ENCODE data around the gene PSMA7. TPM values are rescaled to one million over a fixed set of nuclear protein-coding genes. Genes with fewer than 3 reads are reported as not detected.
A peak's percentile ranks its signal among the peaks of the same experiment; 100 is the strongest.

PSMA7 gene
- total RNA-seq, 1 donor from 2014 or later = 230 TPM

DNA sequence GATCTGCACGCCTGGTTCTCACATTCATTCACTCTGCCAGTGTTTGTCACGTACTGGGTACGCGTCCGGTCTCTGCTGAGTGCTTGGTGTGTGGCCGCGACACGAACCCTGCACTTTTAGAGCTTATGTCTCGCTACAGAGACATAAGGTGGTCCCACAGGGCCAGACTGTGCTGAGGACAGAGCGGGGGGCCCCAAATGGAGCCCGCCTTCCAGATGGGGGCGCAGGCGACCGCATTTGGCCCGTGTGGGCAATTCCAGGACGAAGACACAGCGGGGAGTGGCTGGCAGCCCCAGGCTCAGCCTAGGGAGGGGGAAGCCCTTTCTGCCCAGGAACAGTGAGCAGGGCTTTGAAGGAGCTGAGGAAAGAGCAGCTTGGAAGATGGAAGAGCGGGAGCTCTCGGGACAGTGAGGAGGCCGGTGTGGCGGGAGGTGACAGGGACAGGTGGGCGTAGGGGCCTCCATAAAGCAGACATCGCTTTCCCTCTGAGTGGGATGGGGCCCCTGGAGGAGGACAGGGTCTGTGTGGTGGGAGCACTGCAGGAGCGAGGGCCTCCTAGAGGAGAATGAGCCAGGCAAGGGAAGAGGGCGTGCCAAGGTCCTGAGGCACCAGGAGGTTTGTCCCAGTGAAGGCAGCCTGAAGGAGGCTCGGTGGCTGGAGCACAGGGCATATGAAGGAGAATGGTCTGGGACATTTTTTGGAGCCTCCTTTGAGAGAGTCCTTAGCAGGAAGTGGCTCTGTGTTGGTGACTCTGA, 31.9 kb upstream of the PSMA7 start:
- intact Hi-C loops (cut with DNase I) = no loop called here
- no peak for ATAC-seq
- DNase-seq (ENCODE audit: missing footprints) = peak; percentile 57

DNA sequence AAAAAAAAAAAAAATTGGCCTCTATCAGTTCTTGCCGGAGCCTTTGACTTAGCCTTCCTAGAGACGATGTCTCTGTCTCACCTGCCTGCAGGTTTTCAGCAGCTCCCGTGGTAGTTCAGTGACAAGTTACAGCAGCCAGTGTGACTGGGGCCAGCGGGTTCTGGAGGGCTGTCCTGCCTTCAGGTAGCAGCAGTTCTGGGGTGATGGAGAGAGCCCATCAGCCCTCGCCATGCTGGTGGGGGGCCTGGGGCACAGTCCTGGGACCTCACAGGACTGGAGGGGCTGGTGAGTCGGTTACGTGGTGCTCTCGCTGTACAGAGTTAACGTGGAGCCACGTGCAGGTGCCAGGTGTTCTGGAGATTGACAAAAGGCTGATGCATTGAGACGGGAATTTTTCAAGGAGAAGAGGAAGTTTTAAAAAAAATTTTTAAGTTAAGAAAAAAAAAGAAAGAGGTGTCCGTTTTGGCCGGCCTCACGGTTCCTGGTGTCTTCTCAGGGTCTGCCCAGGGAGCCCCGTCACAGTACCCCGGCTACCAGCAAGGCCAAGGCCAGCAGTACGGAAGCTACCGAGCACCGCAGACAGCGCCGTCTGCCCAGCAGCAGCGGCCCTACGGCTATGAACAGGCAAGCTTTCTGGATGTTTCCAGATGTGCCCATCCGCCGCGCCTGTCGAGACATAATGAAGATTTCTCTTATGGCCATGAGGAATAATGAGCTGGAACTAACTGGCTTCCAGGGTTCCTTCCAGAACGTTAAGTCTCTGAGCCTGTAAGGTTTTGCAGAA, 31.0 kb upstream of the PSMA7 start:
- peak; percentile 17 for DNase-seq (ENCODE audit: missing footprints)
- ATAC-seq = no peak
- intact Hi-C loops (cut with DNase I) = no loop called here

DNA sequence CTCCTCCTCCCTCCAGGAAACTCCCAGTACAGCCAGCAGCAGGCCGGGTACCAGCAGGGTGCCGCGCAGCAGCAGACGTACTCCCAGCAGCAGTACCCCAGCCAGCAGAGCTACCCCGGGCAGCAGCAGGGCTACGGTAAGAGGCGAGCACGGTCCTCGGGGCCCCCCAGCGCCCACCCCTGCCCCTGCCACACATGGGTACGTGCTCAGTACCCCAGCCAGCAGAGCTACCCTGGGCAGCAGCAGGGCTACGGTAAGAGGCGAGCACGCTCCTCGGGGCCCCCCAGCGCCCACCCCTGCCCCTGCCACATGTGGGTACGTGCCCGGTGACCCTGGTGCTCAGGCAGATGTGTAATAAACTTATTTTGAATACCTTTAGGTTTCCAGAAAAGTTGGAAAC, 29.5 kb upstream of the PSMA7 start:
- ATAC-seq (no peak), DNase-seq (ENCODE audit: missing footprints) (no peak)

DNA sequence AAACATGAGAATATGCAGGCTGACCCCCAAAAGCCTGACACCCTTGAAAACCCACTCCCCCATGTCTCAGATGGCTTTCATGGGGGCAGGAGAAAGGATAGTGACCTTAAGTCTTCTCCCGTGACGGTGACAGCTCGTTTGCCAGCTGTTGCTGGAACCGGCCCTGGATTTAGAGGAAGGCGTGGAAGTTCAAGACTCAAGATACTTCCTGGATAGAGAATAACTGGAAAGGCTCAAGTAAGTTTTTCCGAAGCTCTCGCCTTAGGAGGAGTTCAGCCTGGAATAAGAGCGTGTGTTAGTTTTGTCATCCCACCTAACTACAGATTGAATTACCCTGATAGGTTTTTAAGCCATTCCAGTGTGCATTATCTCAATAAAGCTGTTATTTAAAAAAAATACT, 28.1 kb upstream of the PSMA7 start:
- intact Hi-C loops (cut with DNase I) = no loop called here

More for the DNA sequence above, 29.5 kb upstream of the PSMA7 start:
- intact Hi-C loops (cut with DNase I) = no loop called here

DNA sequence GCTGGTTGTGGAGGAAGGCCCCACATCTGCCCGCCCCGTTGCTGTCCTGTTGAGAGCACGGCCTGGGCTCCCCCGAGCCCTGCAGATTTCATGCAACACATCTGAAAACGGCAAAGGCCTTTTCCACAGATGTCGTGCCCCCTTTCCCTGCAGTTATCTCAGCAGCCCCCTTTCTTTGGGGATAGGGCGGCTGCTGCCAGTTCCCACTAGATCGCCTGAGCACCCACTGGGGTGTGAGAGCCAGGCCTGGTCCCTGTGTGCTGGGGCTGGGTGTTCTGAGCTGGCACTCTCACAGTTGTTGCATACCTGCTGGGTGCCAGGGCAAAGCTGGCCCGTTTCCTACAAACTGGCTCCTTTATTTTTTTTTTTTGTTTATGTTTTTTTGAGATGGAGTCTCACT, 27.3 kb upstream of the PSMA7 start:
- ATAC-seq = no peak
- peak; percentile 21 for DNase-seq (ENCODE audit: missing footprints)
- intact Hi-C loops (cut with DNase I) = no loop called here

More for the DNA sequence above, 28.1 kb upstream of the PSMA7 start:
- DNase-seq (ENCODE audit: missing footprints) (no peak), ATAC-seq (no peak)

DNA sequence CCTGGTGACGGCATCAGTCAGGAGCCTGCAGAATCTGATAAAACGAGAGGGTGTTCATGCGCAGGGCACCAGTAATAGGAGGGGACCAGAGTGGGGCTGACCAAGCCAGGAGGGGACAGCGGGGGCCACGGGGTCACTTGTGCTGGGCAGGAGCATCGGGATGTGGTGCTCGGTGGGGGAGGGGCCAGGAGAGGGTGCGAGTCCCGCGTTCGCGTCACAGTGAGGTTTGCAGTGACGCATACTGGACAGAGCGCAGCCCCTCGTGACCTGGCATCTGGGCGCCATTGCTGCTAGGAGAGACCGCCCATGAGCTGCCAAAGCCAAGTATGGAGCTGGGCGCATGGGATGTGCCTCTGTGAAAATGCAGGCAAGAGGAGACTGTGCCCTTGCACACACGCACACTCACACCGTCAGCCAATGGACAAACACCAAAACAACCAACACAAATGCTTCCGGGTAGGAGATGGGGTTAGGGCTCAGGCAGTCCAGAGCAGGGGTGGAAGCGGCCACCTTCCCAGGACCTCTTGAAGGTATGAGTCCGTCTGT, 25.8 kb upstream of the PSMA7 start:
- ATAC-seq (no peak), DNase-seq (ENCODE audit: missing footprints) (peak; percentile 44)
- intact Hi-C loops (cut with DNase I) = no loop called here

DNA sequence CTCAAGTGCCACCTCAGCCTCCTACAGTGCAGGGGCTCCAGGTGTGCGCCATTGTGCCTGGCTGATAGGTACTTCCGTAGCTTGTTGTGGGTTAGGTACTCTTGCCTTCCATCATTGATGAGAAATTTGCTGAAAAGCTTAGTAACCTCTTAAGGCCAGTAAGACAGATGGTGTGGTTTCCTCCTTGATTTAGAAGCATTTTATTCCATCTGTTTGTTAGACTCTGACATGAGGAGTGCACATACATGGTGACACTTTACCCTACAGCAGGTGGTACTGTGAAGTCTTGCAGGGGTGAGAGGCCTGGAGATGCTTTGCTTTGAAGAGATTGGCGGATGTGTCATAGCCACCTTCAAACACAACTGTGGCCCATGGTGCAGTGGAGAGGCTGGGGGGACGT, 24.9 kb upstream of the PSMA7 start:
- DNase-seq (ENCODE audit: missing footprints) (no peak), ATAC-seq (no peak)
- intact Hi-C loops (cut with DNase I) = no loop called here

DNA sequence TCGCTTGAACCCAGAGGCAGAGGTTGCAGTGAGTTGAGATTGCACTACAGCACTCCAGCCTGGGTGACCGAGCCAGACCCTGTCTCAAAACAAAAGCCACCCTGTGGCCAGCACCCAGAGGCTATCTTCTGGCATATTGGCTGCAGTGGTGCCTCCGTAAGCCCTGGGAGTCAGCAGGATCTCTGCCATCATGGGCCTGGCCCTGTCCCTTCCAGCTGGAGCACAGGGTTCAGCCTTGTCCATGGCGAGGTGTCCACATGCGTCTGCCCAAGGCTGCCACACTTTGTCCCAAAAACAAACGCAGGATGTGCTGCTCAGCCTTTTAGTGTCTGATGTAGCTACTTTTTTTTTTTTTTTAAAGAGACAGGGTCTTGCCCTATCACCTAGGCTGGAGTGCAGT, 24.3 kb upstream of the PSMA7 start:
- DNase-seq (ENCODE audit: missing footprints) = no peak
- no peak for ATAC-seq
- intact Hi-C loops (cut with DNase I) = no loop called here

DNA sequence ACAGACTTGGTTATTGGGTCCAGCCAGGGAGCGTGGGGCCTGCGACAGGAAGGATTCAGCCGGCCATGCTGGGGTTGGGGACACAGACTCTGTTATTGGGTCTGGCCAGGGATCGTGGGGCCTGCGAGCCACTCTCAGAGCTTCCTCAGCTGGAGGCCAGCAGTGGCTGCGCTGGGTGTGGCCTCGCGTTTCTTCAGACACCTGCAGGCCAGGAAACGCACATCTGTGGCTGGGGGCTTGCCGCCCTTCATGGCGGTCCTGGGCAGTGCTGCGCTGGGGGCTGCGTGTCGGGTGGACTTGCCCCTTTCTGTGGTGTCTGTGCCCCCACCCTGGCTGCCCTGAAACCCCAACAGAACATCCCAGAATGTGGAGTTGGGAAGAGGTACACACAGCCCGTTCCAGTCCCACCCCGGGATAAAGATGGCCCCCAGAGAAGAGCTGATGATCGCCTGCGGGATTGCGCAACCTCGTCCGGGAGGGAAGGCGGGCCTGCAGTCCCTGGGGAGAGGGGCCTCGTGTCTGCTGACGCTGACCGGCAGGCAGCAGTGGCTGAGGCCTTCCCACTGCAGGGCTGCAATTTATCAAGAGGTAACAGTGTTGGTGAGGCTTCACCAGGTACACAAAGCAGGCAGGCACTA, 22.7 kb upstream of the PSMA7 start:
- DNase-seq (ENCODE audit: missing footprints) = peak; percentile 69
- intact Hi-C loops (cut with DNase I) = no loop called here
- ATAC-seq = peak; percentile 47

DNA sequence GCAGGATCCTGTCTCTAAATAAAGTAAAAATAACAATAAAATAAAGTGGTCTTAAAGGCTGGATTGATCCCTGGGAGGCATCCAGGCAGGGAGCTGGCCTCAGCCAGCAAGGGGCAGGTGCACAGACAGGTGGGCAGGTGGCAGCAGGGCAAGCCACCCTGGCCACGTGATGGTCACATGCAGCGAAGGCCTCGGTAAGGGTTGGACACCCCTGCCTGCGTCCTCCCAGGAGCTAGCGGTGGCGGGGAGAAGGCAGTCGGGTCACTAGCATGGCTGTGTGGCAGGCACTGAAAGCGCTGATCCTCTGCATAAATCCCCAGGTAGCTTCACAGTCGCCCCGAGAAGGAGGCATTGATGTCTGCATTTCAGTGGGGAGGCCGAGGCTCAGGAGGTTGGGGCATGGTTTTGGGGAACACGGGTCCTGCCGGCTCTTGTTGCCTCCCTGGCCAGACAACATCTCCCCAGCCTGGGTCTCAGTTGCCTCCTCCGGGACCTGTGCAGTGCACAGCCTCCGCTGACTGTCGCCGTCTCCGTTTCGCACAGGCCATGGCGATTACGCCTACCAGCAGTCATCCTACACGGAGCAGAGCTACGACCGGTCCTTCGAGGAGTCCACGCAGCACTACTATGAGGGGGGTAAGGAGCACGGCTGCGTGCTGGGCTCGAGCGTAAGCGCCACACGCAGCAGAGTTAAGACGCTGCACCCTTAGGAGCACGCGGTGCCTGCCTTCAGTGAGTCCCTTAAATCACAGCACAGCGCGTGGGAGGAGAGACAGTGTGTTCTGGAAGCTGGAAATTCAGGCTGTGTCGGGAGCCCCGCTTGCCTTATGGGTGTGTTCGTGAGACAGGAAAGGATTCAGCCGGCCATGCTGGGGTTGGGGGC, 21.9 kb upstream of the PSMA7 start:
- ATAC-seq (no peak), DNase-seq (ENCODE audit: missing footprints) (peak; percentile 39)
- intact Hi-C loops (cut with DNase I) = no loop called here

DNA sequence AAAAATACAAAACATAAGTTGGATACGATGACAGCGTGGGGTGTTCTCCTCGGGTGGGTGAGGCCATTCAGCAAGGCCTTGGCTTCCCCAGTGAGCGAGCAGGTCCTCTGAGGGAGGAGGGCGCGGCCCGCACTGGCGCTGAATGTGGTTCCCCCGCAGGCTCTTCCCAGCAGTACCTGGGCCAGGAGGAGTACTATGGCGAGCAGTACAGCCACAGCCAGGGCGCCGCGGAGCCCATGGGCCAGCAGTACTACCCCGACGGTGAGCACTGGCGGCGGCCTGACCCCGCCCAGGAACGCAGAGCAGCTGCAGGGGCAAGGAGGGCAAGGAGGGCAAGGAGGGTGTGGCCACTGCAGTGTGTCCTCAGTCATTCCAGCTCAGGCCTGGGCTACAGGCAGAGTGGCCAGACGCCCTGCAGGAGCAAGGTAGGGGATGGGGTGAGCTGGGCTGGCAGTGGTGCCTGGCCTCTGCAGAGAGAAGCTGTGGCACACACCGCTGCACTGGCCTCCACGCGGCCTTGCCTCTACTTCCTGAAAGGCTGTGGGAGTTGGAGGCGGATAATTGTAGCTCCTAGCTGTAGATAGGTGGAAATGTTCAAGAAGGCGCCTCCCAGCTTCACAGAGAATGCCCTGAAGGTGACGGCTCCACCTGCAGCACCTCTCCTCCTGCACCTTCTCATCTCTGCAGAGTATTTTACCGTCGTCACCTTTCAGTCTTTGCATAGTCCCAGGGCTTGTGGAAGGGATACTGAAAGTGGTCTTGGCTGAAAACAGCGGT, 21.0 kb upstream of the PSMA7 start:
- peak; percentile 31 for DNase-seq (ENCODE audit: missing footprints)
- intact Hi-C loops (cut with DNase I) = no loop called here
- ATAC-seq = no peak

DNA sequence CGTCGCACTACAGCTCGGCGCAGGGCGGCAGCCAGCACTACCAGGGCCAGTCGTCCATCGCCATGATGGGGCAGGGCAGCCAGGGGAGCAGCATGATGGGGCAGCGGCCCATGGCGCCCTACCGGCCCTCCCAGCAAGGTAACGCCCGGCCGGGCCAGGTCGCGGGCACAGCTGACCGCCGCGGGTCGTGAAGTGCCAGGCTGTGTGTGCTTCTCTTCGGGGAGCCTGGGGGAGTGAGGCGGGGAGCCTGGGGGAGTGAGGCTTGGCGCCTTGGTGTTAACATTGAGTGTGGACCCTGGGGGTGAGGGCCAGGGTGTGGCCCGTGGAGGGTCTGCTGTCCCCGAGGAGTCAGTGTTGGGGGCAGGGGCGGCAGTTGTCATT, 20.3 kb upstream of the PSMA7 start:
- ATAC-seq (no peak), DNase-seq (ENCODE audit: missing footprints) (peak; percentile 45)
- intact Hi-C loops (cut with DNase I) = no loop called here

DNA sequence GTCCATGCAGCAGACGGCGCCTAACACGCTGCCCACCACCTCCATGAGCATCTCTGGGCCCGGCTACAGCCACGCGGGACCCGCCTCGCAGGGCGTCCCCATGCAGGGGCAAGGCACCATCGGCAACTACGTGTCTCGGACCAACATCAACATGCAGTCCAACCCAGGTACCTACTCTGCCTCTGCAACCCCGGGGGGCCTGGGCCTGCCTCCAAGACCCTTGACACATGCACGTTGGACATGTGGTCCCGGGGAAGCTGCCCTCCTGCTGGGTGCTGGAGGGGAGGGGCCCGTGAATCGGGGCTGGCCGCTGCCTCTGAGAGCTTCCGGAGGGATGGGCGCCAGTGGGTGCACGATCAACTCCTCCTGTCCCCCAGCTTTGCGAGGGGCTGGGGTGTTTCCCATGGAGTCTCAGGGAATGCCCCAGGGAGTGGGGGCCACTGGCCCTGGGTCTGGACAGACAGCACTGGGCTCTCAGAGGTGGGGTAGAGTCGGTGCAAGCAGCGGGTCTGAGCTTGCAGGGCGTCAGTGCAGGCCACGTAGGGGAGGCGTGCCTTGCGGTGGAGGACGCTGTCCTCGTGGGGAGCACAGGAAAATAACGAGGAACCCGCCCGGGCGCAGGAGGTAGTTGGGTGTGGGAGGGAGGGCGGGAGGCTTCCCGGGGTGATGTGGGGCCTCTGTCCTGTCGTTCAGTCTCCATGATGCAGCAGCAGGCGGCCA, 19.7 kb upstream of the PSMA7 start:
- ATAC-seq = no peak
- DNase-seq (ENCODE audit: missing footprints) = peak; percentile 37
- intact Hi-C loops (cut with DNase I) = no loop called here

DNA sequence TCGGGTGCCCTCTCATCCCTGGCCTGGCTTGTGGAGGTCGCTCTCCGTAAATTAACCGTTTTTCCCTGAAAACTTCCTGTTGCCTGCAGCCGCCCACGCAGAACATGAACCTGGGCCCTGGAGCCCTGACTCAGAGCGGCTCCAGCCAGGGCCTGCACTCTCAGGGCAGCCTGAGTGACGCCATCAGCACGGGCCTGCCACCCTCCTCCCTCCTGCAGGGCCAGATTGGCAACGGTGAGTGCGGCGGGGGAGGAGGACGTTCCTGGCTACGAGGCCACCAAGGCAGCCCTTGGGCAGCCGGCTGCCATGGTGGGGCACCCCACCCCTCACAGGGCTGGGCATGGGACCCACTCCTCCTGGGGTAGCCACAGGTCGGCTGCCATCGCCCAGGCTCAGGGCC, 18.2 kb upstream of the PSMA7 start:
- intact Hi-C loops (cut with DNase I) = no loop called here
- DNase-seq (ENCODE audit: missing footprints) = peak; percentile 37
- ATAC-seq = no peak

DNA sequence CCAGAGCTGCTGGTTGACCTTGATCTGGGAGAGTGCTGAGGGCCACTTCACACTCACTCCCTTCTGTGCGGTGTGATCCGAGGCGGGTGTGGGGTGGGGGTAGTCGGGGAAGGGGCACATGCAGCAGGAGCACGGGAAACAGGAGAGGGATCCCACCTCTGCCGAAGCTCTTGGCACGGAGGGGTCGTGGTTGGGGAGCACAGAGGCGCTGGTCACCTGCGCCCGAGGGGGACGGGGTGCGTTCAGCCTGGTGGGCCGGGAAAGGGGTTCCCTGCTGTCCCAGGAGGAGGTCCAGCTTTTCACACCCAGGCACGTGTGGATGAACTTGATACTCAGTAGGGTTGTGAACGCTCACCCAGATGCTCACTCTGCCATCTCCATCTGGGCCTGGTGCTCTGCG, 17.7 kb upstream of the PSMA7 start:
- peak; percentile 18 for DNase-seq (ENCODE audit: missing footprints)
- intact Hi-C loops (cut with DNase I) = no loop called here
- ATAC-seq = no peak

DNA sequence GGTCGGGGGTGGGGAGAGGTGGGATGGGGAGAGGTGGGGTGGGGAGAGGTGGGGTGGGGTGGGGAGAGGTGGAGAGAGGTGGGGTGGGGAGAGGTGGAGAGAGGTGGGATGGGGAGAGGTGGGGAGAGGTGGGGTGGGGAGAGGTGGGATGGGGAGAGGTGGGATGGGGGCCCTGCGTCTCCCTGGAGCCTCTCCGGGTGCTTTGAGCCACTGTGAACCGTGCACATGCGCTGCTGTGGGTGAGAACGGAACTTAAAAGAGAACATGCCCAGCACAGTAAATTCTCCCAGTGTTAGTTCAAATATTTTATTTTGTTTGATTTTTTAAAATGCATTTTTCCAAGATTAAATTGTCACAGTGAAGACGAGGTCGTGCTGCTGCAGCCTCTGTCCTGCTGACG, 17.1 kb upstream of the PSMA7 start:
- ATAC-seq (no peak), DNase-seq (ENCODE audit: missing footprints) (peak; percentile 25)
- intact Hi-C loops (cut with DNase I) = no loop called here

DNA sequence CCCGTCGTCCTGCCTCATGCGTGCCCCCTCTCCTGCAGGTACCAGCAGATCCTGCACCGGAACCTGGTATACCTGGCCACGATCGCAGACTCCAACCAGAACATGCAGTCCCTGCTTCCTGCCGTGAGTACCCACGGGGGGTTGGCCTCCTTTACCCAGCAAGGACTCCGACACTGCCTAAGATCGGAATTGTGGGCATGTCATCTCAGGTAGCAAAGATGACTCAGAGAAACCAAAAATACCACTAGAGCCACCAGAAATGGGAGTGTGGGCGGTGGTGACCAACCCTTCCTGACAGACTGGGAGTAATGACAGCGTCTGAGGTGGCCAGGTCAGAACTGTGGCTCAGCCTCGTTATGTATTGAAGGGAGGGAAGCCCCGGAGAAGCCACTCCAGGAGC, 16.6 kb upstream of the PSMA7 start:
- DNase-seq (ENCODE audit: missing footprints) = peak; percentile 21
- ATAC-seq = no peak
- intact Hi-C loops (cut with DNase I) = no loop called here

All from Right ventricle myocardium inferior (tissue), 1 donor.